Suppressor macrophage (primary cell): ENCODE measurements around the gene STARD8.
"Not testable (repeated sequence)": the region's sequence is repeated elsewhere in the genome, so short reads cannot be mapped to it uniquely, and the experiment has no call there.

ENCODE experiments used
- DNase-seq, 4 experiments: peaks; one replicate each; pipeline ENCODE4 v3.0.0-alpha.2; 2020 to 2022

Gene STARD8

GRCh38 chrX:68717663-68718442 lies 70.4 kb downstream of the STARD8 start:
- DNase-seq = no peak

GRCh38 chrX:68718443-68718820 lies 71.0 kb downstream of the STARD8 start:
- no peak for DNase-seq

GRCh38 chrX:68719181-68719903 lies 71.9 kb downstream of the STARD8 start:
- DNase-seq = no peak

GRCh38 chrX:68719904-68720614 lies 72.6 kb downstream of the STARD8 start:
- no peak for DNase-seq

GRCh38 chrX:68720851-68721250 lies 73.4 kb downstream of the STARD8 start:
- DNase-seq = no peak

GRCh38 chrX:68721546-68721945 lies 74.1 kb downstream of the STARD8 start:
- DNase-seq = no peak

- DNase-seq = no peak
These were observed 74.8 kb downstream of the STARD8 start for GRCh38 chrX:68721991-68722860.

- no peak for DNase-seq
These were observed 76.2 kb downstream of the STARD8 start for GRCh38 chrX:68723491-68724155.

GRCh38 chrX:68724531-68725020 lies 77.1 kb downstream of the STARD8 start:
- no peak for DNase-seq

- DNase-seq = no peak
These were observed 78.4 kb downstream of the STARD8 start for GRCh38 chrX:68725756-68726365.

- DNase-seq = no peak
These were observed 78.9 kb downstream of the STARD8 start for GRCh38 chrX:68726366-68726765.

- DNase-seq = no peak
These were observed 80.2 kb downstream of the STARD8 start for GRCh38 chrX:68727696-68728095.

GRCh38 chrX:68728186-68728585 lies 80.7 kb downstream of the STARD8 start:
- no peak for DNase-seq

GRCh38 chrX:68731254-68731653 lies 83.8 kb downstream of the STARD8 start:
- no peak for DNase-seq

- DNase-seq = peak; percentile 75 to 85 (median 80)
These were observed 85.5 kb downstream of the STARD8 start for GRCh38 chrX:68732906-68733493.

- DNase-seq = no peak
These were observed 87.8 kb downstream of the STARD8 start for GRCh38 chrX:68735266-68735665.

GRCh38 chrX:68741864-68742263 lies 94.4 kb downstream of the STARD8 start:
- DNase-seq = not testable (repeated sequence)

GRCh38 chrX:68743754-68744153 lies 96.3 kb downstream of the STARD8 start:
- DNase-seq = no peak

GRCh38 chrX:68746988-68747387 lies 99.5 kb downstream of the STARD8 start:
- peak in 3 of 4 experiments; percentile 4 to 26 (median 14) for DNase-seq

- DNase-seq = no peak
These were observed 100.6 kb downstream of the STARD8 start for GRCh38 chrX:68748030-68748429.

- DNase-seq = no peak
These were observed 102.0 kb downstream of the STARD8 start for GRCh38 chrX:68749426-68749825.
